Osteoblast (primary cell): ENCODE measurements around the gene STRA8. TPM values are rescaled to one million over a fixed set of nuclear protein-coding genes. Genes with fewer than 3 reads are reported as not detected.

Source experiments
- DNase-seq: peaks from one replicate; pipeline ENCODE4 v3.0.0; 2011; ENCODE audit warnings: low spot score, mixed read lengths; ENCODE audit not compliant: insufficient read length; ENCODE audit errors: missing footprints
- H2AFZ ChIP-seq: 2 replicates; pipeline ENCODE4 v1.6.0; 2011; ENCODE audit warnings: mild to moderate bottlenecking, low read length
- H3K27ac ChIP-seq: 2 replicates; pipeline ENCODE4 v1.5.1; 2011; ENCODE audit warnings: mild to moderate bottlenecking, low read depth, low read length, moderate library complexity
- H3K27me3 ChIP-seq: 2 replicates; pipeline ENCODE4 v1.6.0; 2012; ENCODE audit warnings: mild to moderate bottlenecking, control low read depth, inconsistent platforms, low read length, moderate library complexity; ENCODE audit not compliant: insufficient read depth
- H3K36me3 ChIP-seq: 2 replicates; pipeline ENCODE4 v1.5.1; 2011; ENCODE audit warnings: mild to moderate bottlenecking, low read length, control low read depth, moderate library complexity; ENCODE audit not compliant: insufficient read depth
- H3K4me1 ChIP-seq: 2 replicates; pipeline ENCODE4 v1.5.1; 2011; ENCODE audit warnings: mild to moderate bottlenecking, low read length, control low read depth, moderate library complexity; ENCODE audit not compliant: insufficient read depth
- H3K4me2 ChIP-seq: 2 replicates; pipeline ENCODE4 v1.6.0; 2011; ENCODE audit warnings: mild to moderate bottlenecking, low read length; ENCODE audit not compliant: insufficient read depth
- H3K4me3 ChIP-seq: fragments of 200-600 bp; sonication (generic); 3 replicates; pipeline ENCODE4 v1.5.1; 2012; ENCODE audit warnings: mild to moderate bottlenecking, low read length, inconsistent platforms; ENCODE audit not compliant: insufficient read depth
- H3K79me2 ChIP-seq: 2 replicates; pipeline ENCODE4 v1.6.0; 2012; ENCODE audit warnings: mild to moderate bottlenecking, low read length, control low read depth, inconsistent platforms; ENCODE audit not compliant: insufficient read depth
- H3K9me3 ChIP-seq: 2 replicates; pipeline ENCODE4 v1.5.1; 2011; ENCODE audit warnings: low read depth, low read length, control low read depth
- H4K20me1 ChIP-seq: 2 replicates; pipeline ENCODE4 v1.6.0; 2012; ENCODE audit warnings: mild to moderate bottlenecking, low read length, control low read depth; ENCODE audit not compliant: insufficient read depth
- total RNA-seq: library from RNA; depleted of rRNA; stranded (reverse); fragments of >200 nt; gene quantifications from 2 replicates; pipeline ENCODE4 v1.2.3, GENCODE V29; 2012
- TF ChIP-seq, protein P1 (sequence below): IDR thresholded peaks from 2 replicates; pipeline ENCODE4 v1.5.1; 2011; ENCODE audit warnings: mild to moderate bottlenecking, low read depth, low read length, moderate library complexity; ENCODE audit errors: extremely low read depth

STRA8 gene
- total RNA-seq, 1 donor, result not detected

DNA sequence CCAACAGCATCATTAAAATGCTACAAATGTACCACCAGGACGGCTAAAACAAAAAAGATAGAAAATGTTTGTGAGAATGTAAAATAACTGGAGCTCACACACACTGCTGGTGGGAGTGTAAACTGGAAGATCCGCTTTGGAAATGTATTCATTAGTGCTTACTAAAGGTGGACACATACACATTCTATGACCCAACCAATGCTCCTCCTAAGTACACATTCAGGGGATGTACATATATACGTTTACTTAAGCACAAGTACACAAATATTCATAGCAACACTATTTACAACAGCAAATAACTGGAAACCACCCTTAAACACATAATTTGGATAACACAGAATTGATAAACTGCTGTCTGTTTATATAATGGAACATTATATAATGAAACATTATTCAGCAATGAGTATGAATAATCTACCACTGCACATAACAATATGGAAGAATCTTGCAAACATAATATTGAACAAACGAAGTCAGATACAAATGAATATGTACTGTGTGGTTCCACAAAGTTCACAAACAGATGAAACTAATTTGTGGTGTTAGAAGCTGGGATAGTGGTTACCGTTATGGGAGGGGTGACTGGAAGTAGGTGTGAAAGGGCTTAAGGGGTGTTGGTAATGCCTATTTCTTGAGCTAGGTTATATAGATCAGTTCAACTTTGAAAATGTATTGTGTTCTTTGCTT lies 52.1 kb downstream of the STRA8 start:
- H3K79me2 ChIP-seq, result no peaks in the 10 kb centered on the region
- H4K20me1 ChIP-seq, result no peaks in the 10 kb centered on the region
- H3K36me3 ChIP-seq, result no peaks in the 10 kb centered on the region

DNA sequence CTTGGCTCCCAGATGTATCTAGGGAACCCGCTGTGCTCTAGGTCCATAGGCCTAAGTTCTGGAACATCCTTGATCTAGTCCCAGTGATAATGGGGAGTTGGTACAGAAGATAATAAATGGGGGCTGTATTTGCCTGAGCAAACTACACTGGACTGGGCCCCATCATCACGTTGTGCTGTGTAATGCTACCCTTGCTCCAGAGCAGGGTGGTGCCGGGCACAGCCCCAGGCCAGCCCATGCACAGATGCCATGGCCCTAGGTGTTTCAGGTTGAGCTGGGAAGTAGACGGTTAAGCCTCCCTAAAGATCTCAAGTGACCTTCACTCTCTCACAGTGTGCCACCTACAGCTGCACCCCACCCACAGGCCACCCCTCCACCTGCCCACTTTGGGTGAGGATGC lies 53.2 kb downstream of the STRA8 start:
- TF ChIP-seq, protein P1, sequence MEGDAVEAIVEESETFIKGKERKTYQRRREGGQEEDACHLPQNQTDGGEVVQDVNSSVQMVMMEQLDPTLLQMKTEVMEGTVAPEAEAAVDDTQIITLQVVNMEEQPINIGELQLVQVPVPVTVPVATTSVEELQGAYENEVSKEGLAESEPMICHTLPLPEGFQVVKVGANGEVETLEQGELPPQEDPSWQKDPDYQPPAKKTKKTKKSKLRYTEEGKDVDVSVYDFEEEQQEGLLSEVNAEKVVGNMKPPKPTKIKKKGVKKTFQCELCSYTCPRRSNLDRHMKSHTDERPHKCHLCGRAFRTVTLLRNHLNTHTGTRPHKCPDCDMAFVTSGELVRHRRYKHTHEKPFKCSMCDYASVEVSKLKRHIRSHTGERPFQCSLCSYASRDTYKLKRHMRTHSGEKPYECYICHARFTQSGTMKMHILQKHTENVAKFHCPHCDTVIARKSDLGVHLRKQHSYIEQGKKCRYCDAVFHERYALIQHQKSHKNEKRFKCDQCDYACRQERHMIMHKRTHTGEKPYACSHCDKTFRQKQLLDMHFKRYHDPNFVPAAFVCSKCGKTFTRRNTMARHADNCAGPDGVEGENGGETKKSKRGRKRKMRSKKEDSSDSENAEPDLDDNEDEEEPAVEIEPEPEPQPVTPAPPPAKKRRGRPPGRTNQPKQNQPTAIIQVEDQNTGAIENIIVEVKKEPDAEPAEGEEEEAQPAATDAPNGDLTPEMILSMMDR, result no peak
- H3K27ac ChIP-seq, result no peak overlapping the region
- no peak for DNase-seq

More for the DNA sequence above, 52.1 kb downstream of the STRA8 start:
- TF ChIP-seq, protein P1, result no peak
- peaks cover 2% of the 10 kb centered on the region for H3K27me3 ChIP-seq
- no peak overlapping the region for H3K4me3 ChIP-seq
- H3K9me3 ChIP-seq, result no peaks in the 10 kb centered on the region
- DNase-seq, result no peak
- peaks cover 15% of the 10 kb centered on the region for H3K4me1 ChIP-seq
- no peak overlapping the region for H2AFZ ChIP-seq
- H3K27ac ChIP-seq, result no peak overlapping the region
- H3K4me2 ChIP-seq, result no peak overlapping the region

DNA sequence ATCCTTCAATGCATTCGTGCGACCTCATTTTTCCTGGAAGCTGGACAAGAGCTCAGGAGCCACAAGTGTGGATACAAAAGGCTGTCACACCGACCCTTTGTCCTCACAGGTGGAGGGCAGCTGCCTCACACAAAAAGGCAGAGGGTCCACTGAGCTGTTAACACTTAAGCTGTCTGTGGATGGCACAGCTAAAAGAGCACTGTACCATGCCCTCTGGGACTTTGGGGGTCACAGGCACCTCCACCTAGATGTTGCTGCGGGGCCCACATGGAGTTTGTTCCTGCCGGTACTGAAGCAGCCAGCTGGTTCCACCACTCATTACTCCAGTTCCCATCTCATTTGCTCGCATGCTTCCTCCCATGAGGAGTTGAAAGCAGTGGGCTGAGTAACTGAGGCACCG lies 57.0 kb downstream of the STRA8 start:
- Histone ChIP-seq H3K4me3 (no peak overlapping the region), H3K4me2 (no peak overlapping the region), H4K20me1 (no peaks in the 10 kb centered on the region), H3K27me3 (no peaks in the 10 kb centered on the region), H2AFZ (no peak overlapping the region), H3K9me3 (no peaks in the 10 kb centered on the region), H3K79me2 (no peaks in the 10 kb centered on the region), H3K4me1 (peaks cover 10% of the 10 kb centered on the region), H3K27ac (no peak overlapping the region), H3K36me3 (no peaks in the 10 kb centered on the region)
- TF ChIP-seq, protein P1, result no peak
- no peak for DNase-seq

More for the DNA sequence above, 53.2 kb downstream of the STRA8 start:
- no peaks in the 10 kb centered on the region for H4K20me1 ChIP-seq
- no peaks in the 10 kb centered on the region for H3K9me3 ChIP-seq
- no peak overlapping the region for H3K4me2 ChIP-seq
- H3K27me3 ChIP-seq, result no peaks in the 10 kb centered on the region
- H3K4me3 ChIP-seq, result no peak overlapping the region
- no peaks in the 10 kb centered on the region for H3K36me3 ChIP-seq
- H2AFZ ChIP-seq, result no peak overlapping the region
- H3K4me1 ChIP-seq, result peaks cover 19% of the 10 kb centered on the region
- H3K79me2 ChIP-seq, result no peaks in the 10 kb centered on the region

DNA sequence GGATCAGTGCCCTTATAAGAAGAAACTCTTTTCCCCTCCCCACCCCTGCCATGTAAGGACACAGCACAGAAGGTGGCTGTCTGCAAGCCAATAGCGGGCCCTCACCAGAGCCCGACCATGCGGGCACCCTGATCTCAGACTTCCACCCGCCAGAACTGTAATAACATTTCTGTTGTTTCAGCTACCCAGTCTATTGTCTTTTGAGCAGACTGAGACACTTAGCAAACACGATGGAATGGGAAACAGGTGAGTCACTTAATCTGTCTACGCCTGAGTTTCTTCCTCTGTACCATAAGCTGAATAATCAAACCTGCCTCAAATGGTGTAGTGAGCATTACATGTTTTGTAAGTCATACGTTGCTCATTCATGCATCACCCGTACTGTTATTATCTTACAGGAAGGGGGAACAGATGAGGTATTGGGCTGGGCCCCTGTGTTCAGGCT lies 58.2 kb downstream of the STRA8 start:
- DNase-seq, result no peak
- no peak overlapping the region for H3K4me2 ChIP-seq
- no peak overlapping the region for H3K4me3 ChIP-seq
- no peaks in the 10 kb centered on the region for H3K9me3 ChIP-seq
- peaks cover 10% of the 10 kb centered on the region for H3K4me1 ChIP-seq
- H2AFZ ChIP-seq, result peak overlapping the region; percentile 39
- H3K27ac ChIP-seq, result no peak overlapping the region
- TF ChIP-seq, protein P1, result no peak
- H3K27me3 ChIP-seq, result no peaks in the 10 kb centered on the region
- H4K20me1 ChIP-seq, result no peaks in the 10 kb centered on the region
- no peaks in the 10 kb centered on the region for H3K79me2 ChIP-seq
- no peaks in the 10 kb centered on the region for H3K36me3 ChIP-seq
